ACC112 (cell line): ENCODE results near the gene BIN2.
"Not testable (repeated sequence)": the region's sequence is repeated elsewhere in the genome, so short reads cannot be mapped to it uniquely, and the experiment has no call there.

Experiments used
- H2AFZ ChIP-seq: fragments of 200-600 bp; sonication (generic); one replicate; pipeline ENCODE4 v1.6.0; 2017; ENCODE audit warnings: antibody characterized with exemption, low read length; ENCODE audit not compliant: unreplicated experiment
- H3K27ac ChIP-seq: fragments of 200-600 bp; sonication (generic); 2 replicates; pipeline ENCODE4 v1.5.1; 2014; ENCODE audit warnings: low read depth, mild to moderate bottlenecking, antibody characterized with exemption, low read length, moderate library complexity
- H3K27me3 ChIP-seq: fragments of 200-600 bp; sonication (generic); 2 replicates; pipeline ENCODE4 v1.6.1; 2014; ENCODE audit warnings: mild to moderate bottlenecking, antibody characterized with exemption, low read length, moderate library complexity, mixed read lengths; ENCODE audit not compliant: insufficient read depth
- H3K36me3 ChIP-seq: fragments of 200-600 bp; sonication (generic); 2 replicates; pipeline ENCODE4 v1.6.1; 2016; ENCODE audit warnings: mild to moderate bottlenecking, antibody characterized with exemption, low read length, moderate library complexity, mixed read lengths; ENCODE audit not compliant: insufficient read depth
- H3K4me1 ChIP-seq: fragments of 200-600 bp; sonication (generic); one replicate; pipeline ENCODE4 v1.6.1; 2016; ENCODE audit warnings: low read length, mixed read lengths; ENCODE audit not compliant: insufficient read depth, unreplicated experiment, control insufficient read depth
- H3K4me3 ChIP-seq: fragments of 200-600 bp; sonication (generic); 2 replicates; pipeline ENCODE4 v1.5.1; 2014; ENCODE audit warnings: mild to moderate bottlenecking, low read depth, low read length
- H3K79me2 ChIP-seq: fragments of 200-600 bp; sonication (generic); one replicate; pipeline ENCODE4 v1.6.0; 2016; ENCODE audit warnings: low read length; ENCODE audit not compliant: control insufficient read depth, unreplicated experiment, insufficient read depth

Gene BIN2

GRCh38 chr12:51328587-51328986, 4.6 kb upstream of the BIN2 start:
- H3K27ac ChIP-seq: no peak overlapping the region
- H3K27me3 ChIP-seq: no peaks in the 10 kb centered on the region
- no peak overlapping the region for H3K4me3 ChIP-seq
- H3K4me1 ChIP-seq: peaks cover 16% of the 10 kb centered on the region
- no peak overlapping the region for H2AFZ ChIP-seq
- H3K36me3 ChIP-seq: no peaks in the 10 kb centered on the region
- H3K79me2 ChIP-seq: no peaks in the 10 kb centered on the region

DNA sequence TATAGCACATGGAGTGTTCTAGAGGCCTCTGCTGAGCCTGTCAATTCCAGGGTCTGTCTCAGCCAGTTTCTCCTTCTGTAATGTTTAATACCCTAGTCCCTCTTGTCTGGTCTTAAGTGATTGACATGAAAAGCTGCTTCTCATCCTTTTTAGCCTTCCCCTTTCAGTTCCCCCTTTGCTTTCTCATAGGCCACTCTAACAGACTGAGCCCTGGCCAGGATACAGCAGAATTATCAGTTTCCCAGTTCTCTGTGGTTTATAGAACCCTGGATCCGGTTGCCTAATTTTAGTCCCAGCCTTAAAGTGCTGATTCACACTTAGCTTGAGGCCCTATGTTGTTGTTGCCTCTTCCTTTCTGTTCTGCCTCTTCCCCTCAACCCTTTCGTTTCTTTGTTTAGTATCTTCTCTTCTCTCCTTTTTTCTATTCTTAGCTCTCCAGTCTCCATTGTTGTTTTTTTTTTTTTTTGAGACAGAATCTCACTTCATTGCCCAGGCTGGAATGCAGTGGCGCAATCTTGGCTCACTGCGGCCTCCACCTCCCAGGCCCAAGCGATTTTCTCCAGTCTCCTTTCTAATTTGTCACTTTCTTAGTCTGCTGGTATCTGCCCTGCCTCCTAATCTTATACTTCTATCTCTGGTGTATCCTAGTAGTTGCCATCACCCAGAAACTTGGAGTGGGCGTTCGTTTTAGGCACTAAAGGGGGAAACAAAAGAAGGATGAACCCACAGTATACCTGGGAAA, 2.9 kb upstream of the BIN2 start:
- no peak overlapping the region for H3K4me3 ChIP-seq
- no peaks in the 10 kb centered on the region for H3K79me2 ChIP-seq
- H2AFZ ChIP-seq: peak overlapping the region; percentile 93
- peaks cover 16% of the 10 kb centered on the region for H3K4me1 ChIP-seq
- H3K27ac ChIP-seq: peak overlapping the region; percentile 86
- no peaks in the 10 kb centered on the region for H3K27me3 ChIP-seq
- no peaks in the 10 kb centered on the region for H3K36me3 ChIP-seq

- H3K4me1 ChIP-seq: peaks cover 22% of the 10 kb centered on the region
- no peaks in the 10 kb centered on the region for H3K79me2 ChIP-seq
- H3K4me3 ChIP-seq: no peak overlapping the region
- H3K27ac ChIP-seq: no peak overlapping the region
- no peaks in the 10 kb centered on the region for H3K36me3 ChIP-seq
- H3K27me3 ChIP-seq: no peaks in the 10 kb centered on the region
- H2AFZ ChIP-seq: no peak overlapping the region
These were observed 979 bp upstream of the BIN2 start for GRCh38 chr12:51324953-51325352.

- no peaks in the 10 kb centered on the region for H3K79me2 ChIP-seq
- H3K4me3 ChIP-seq: no peak overlapping the region
- no peak overlapping the region for H3K27ac ChIP-seq
- H3K27me3 ChIP-seq: no peaks in the 10 kb centered on the region
- H3K36me3 ChIP-seq: no peaks in the 10 kb centered on the region
- H2AFZ ChIP-seq: no peak overlapping the region
- H3K4me1 ChIP-seq: peaks cover 22% of the 10 kb centered on the region
These were observed 535 bp downstream of the BIN2 start for GRCh38 chr12:51323317-51323960.

GRCh38 chr12:51322452-51322851, 1.5 kb downstream of the BIN2 start:
- Histone ChIP-seq H2AFZ (no peak overlapping the region), H3K36me3 (no peaks in the 10 kb centered on the region), H3K4me3 (no peak overlapping the region), H3K79me2 (no peaks in the 10 kb centered on the region), H3K27ac (no peak overlapping the region), H3K4me1 (peaks cover 22% of the 10 kb centered on the region), H3K27me3 (no peaks in the 10 kb centered on the region)

DNA sequence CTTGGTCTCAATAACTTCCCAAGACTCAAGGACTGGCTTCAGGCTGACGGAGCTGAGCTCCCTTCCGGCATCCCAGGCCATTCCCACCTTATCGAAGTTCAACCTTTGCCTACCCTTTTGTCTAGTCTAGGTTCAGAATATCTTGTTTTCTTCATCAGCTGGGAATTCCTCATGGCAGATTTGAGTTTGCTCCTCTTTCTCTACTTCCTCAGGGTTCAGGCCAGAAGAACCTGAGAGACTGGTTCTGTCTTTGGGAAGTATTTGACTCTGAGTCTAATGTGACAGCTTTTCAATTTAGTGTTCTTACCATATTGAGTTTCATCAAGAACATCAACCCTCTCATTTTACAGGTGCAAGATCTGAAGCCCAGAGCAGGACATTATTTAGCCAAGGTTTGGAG, 2.1 kb downstream of the BIN2 start:
- H3K27ac ChIP-seq: no peak overlapping the region
- no peak overlapping the region for H2AFZ ChIP-seq
- no peaks in the 10 kb centered on the region for H3K27me3 ChIP-seq
- H3K4me3 ChIP-seq: no peak overlapping the region
- no peaks in the 10 kb centered on the region for H3K79me2 ChIP-seq
- H3K36me3 ChIP-seq: no peaks in the 10 kb centered on the region
- H3K4me1 ChIP-seq: peaks cover 16% of the 10 kb centered on the region

DNA sequence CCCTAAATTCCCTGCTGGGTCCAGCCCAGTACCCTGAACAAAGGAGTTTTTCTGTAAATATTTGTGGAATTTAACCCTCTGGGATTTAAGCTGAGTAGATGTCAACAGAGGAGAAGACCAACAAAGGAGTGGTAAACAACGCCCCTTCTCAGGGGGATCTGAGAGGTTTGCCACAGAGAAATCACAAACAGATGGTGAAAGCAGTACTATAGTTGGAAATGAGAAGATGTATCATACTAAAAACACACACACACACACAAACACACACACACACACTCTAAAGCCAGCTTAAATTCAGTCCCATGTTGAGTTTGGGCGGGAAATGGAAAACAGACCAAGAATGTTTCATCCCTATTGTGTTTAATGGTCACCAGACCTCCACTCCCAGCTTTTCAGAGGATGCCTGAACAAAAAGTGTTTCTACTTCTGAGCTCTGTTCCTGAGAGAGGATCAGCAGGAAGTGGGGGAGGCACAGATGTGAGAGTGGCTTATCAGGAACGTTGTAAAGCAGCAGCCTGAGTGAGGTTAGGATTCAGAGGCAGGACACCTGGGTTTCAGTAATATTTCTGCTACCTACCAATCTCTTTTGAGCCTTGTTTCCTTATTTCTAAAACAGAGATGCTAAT, 3.2 kb downstream of the BIN2 start:
- H3K36me3 ChIP-seq: no peaks in the 10 kb centered on the region
- H3K27ac ChIP-seq: no peak overlapping the region
- H3K4me3 ChIP-seq: no peak overlapping the region
- peaks cover 6% of the 10 kb centered on the region for H3K4me1 ChIP-seq
- H3K27me3 ChIP-seq: no peaks in the 10 kb centered on the region
- peak overlapping the region; percentile 36 for H2AFZ ChIP-seq
- no peaks in the 10 kb centered on the region for H3K79me2 ChIP-seq

- H3K27ac ChIP-seq: no peak overlapping the region
- no peaks in the 10 kb centered on the region for H3K79me2 ChIP-seq
- H3K36me3 ChIP-seq: no peaks in the 10 kb centered on the region
- H3K4me3 ChIP-seq: no peak overlapping the region
- H2AFZ ChIP-seq: no peak overlapping the region
- peaks cover 6% of the 10 kb centered on the region for H3K4me1 ChIP-seq
- no peaks in the 10 kb centered on the region for H3K27me3 ChIP-seq
These were observed 3.7 kb downstream of the BIN2 start for GRCh38 chr12:51320311-51320694.

GRCh38 chr12:51318846-51319599, 5.0 kb downstream of the BIN2 start:
- Histone ChIP-seq H3K4me1 (peaks cover 6% of the 10 kb centered on the region), H3K27ac (no peak overlapping the region), H3K36me3 (no peaks in the 10 kb centered on the region), H3K4me3 (no peak overlapping the region), H3K27me3 (no peaks in the 10 kb centered on the region), H3K79me2 (no peaks in the 10 kb centered on the region), H2AFZ (no peak overlapping the region)

DNA sequence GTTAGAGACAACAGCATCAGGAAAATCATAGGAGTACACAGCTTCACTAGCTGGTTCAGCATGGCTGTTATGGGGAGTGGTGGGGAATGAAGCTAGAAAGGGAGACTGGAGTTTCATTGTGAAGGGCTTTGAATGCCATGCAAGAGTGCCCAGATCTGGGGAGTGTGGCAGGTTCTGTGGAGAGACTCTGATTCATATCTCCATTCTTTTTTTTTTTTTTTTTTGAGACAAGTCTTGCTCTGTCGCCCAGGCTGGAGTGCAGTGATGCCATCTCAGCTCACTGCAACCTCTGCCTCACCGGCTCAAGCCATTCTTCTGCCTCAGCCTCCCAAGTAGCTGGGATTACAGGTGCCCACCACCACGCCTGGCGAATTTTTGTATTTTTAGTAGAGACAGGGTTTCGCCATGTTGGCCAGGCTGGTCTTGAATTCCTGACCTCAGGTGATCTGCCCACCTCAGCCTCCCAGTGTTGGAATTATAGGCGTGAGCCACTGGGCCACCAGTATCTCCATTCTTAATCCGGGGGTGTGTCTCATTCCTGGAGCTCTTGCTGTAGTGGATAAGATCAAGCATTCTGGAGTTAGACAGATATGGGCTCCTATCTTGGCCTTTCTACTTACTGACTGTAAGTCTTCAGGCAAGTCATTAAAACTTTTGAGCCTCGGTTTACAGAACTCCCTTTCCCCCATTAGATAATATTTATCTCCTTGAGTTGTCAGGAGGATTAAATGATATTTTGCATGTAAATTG, 5.7 kb downstream of the BIN2 start:
- H3K79me2 ChIP-seq, H2AFZ ChIP-seq, H3K4me3 ChIP-seq, H3K27me3 ChIP-seq, H3K4me1 ChIP-seq, H3K27ac ChIP-seq, H3K36me3 ChIP-seq: not testable (repeated sequence)
